Dendritic cell treated with granulocyte-macrophage colony-stimulating factor and Interleukin-4, amounts not matched to agents 40 ng/mL and 50 ng/mL, for 4 days (primary cell): ENCODE data around the gene PLD3.
"Not testable (repeated sequence)": the region's sequence is repeated elsewhere in the genome, so short reads cannot be mapped to it uniquely, and the experiment has no call there.

Source experiments
- H3K27ac Mint-ChIP-seq: one replicate; pipeline ENCODE4 v1.8.0; 2022; ENCODE audit warnings: mild to moderate bottlenecking, mixed read lengths
- H3K27me3 Mint-ChIP-seq: one replicate; pipeline ENCODE4 v1.8.0; 2022; ENCODE audit warnings: mild to moderate bottlenecking, mixed read lengths
- H3K36me3 Mint-ChIP-seq: one replicate; pipeline ENCODE4 v1.8.0; 2022; ENCODE audit warnings: low read depth, mixed read lengths
- H3K4me1 Mint-ChIP-seq: one replicate; pipeline ENCODE4 v1.8.0; 2022; ENCODE audit warnings: low read depth, mixed read lengths
- H3K4me3 Mint-ChIP-seq: one replicate; pipeline ENCODE4 v1.8.0; 2022; ENCODE audit warnings: mild to moderate bottlenecking, moderate library complexity, mixed read lengths
- H3K9me3 Mint-ChIP-seq: one replicate; pipeline ENCODE4 v1.8.0; 2022; ENCODE audit warnings: mixed read lengths
- intact Hi-C: fragments of 100-400 bp; cut with micrococcal nuclease; formaldehyde crosslinking; loops from one replicate; pipeline ENCODE4 v1.15.0; 2022

The PLD3 gene

DNA sequence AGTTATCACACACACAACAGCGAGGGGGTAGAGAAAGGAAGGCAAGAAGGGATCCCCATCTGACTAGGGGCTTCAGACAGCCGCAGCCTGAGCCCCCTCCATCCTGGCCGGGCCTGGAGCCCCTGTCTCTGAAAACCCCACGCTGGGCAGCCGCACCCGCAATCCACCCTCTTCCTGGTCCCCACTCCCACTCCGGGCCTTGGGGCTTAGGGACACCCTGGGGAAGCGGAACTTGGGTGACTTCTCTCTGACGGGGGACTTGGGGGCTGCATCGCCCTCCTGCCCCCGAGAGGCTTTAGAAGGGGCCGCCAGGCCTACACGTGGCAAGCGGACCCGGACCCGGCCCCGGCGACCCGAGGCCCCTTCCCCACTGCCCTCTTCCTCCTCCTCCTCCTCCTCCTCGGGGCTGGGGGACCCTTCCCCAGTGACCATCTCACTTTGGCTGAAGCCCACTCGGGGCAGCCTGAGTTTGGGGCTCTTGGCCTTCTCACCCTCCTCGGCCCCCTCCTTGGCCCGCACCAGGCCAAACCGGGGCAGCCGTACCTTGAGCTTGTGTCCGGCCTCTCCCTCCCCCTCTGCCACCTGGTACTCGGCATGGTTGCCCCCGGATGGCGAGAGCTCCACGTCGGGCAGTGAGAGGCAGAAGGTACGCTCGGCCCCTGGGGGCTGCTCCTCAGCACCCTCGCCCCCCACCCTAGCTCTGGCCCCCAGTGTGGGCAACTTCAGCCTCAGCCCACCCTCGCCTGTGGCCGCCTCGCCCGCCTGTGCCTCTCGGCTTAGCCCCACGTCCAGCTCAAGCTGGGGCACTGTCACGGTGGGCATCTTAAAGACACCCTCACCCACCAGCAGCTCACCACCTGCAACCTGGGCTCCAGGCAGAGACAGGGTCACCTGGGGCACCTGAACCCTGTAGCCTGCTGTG, 45.7 kb downstream of the PLD3 start:
- H3K4me3 Mint-ChIP-seq: no peak overlapping the region
- intact Hi-C loops: no loop called here
- H3K9me3 Mint-ChIP-seq: no peaks in the 10 kb centered on the region
- H3K27ac Mint-ChIP-seq: no peak overlapping the region
- peaks cover 27% of the 10 kb centered on the region for H3K27me3 Mint-ChIP-seq
- peaks cover 25% of the 10 kb centered on the region for H3K4me1 Mint-ChIP-seq
- no peaks in the 10 kb centered on the region for H3K36me3 Mint-ChIP-seq

DNA sequence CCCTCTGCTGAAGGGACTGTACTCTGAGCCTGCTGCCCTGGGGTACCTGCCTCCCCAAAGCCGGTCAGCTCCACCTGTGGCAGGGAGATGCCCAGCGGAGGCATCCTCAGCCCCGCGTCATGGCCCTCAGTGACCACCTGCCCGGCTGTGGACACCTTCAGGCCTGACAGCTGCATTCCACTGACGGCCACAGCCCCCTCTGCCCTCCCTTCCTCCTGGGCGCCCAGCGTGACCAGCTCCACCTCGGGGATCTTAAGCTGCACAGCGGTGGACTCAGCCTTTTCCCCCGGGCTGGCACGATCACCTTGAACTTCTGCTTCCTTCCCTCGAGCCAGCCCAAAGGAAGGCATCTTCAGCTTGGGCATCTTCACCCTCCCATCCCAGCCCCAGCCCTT, 46.3 kb downstream of the PLD3 start:
- intact Hi-C loops: no loop called here
- Mint-ChIP-seq H3K9me3 (no peaks in the 10 kb centered on the region), H3K36me3 (no peaks in the 10 kb centered on the region), H3K4me1 (peaks cover 31% of the 10 kb centered on the region), H3K27me3 (peaks cover 29% of the 10 kb centered on the region), H3K4me3 (no peak overlapping the region), H3K27ac (no peak overlapping the region)

DNA sequence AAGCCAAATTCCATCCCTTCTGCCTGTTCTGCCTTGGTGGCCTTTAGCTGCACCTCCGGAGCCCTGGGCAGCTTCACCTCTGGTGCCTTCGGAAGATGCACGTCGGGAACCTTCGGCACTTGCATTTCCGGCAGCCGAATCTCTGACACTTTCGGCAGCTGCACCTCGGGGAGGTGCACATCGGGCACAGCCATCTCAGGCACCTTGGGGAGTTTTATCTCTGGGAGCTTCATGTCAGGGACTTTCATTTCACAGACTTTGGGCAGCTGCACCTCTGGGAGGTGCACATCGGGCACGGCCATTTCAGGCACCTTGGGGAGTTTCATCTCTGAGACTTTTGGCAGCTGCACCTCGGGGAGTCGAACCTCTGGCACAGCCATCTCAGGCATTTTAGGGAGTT, 47.5 kb downstream of the PLD3 start:
- no peaks in the 10 kb centered on the region for H3K9me3 Mint-ChIP-seq
- H3K4me3 Mint-ChIP-seq: no peak overlapping the region
- H3K27me3 Mint-ChIP-seq: peaks cover 29% of the 10 kb centered on the region
- H3K27ac Mint-ChIP-seq: no peak overlapping the region
- intact Hi-C loops: no loop called here
- H3K4me1 Mint-ChIP-seq: peaks cover 37% of the 10 kb centered on the region
- no peaks in the 10 kb centered on the region for H3K36me3 Mint-ChIP-seq

DNA sequence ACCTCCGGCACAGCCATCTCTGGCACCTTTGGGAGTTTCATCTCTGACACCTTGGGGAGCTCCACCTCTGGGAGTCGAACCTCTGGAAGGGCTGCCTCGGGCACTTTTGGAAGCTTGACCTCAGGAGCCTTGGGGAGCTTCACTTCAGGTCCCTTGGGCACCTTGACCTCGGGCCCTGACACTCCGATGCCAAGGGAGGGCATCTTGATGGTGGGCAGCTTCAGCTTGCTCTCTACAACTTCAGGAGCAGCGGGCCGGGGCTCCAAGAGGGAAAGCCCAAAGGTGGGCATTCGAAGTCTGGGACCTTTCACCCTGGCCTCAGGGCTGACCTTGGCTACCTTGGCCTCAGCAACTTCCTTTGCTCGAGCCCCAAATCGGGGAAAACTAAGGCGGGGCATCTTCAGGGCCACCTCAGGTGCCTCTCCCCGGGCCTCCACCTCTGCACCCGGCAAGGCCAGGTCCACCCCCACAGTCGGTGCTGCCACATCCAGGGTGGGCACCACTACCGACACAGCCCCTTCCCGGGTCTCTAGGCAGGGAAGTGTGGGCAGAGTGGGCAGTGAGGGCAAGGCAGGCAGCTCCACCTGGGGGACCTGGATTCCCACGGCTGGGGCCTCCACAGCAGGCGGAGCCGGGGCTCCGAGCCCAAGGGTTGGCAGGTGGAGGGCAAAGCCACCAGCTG, 48.5 kb downstream of the PLD3 start:
- H3K9me3 Mint-ChIP-seq: no peaks in the 10 kb centered on the region
- no peaks in the 10 kb centered on the region for H3K36me3 Mint-ChIP-seq
- intact Hi-C loops: no loop called here
- no peak overlapping the region for H3K27ac Mint-ChIP-seq
- peaks cover 37% of the 10 kb centered on the region for H3K4me1 Mint-ChIP-seq
- H3K27me3 Mint-ChIP-seq: peaks cover 30% of the 10 kb centered on the region
- no peak overlapping the region for H3K4me3 Mint-ChIP-seq

DNA sequence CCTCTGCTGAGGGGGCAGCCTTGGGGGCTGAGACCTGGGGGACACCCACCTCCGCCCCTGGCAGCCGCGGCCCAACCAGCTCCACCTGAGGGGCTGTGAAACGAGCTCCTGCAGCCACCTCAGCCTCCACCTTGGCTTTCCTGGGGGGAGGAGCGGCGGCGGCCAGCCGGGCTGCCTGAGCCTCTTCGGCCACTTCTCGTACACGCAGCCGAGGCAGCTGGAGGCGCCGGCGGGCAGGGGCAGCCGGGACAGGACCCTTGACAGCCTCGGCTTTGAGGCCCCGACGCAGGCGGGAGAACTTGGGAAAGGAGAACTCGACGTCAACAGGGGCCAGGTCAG, 49.0 kb downstream of the PLD3 start:
- no peak overlapping the region for H3K4me3 Mint-ChIP-seq
- no peaks in the 10 kb centered on the region for H3K36me3 Mint-ChIP-seq
- no peak overlapping the region for H3K27ac Mint-ChIP-seq
- intact Hi-C loops: no loop called here
- peaks cover 32% of the 10 kb centered on the region for H3K4me1 Mint-ChIP-seq
- no peaks in the 10 kb centered on the region for H3K9me3 Mint-ChIP-seq
- peaks cover 30% of the 10 kb centered on the region for H3K27me3 Mint-ChIP-seq

DNA sequence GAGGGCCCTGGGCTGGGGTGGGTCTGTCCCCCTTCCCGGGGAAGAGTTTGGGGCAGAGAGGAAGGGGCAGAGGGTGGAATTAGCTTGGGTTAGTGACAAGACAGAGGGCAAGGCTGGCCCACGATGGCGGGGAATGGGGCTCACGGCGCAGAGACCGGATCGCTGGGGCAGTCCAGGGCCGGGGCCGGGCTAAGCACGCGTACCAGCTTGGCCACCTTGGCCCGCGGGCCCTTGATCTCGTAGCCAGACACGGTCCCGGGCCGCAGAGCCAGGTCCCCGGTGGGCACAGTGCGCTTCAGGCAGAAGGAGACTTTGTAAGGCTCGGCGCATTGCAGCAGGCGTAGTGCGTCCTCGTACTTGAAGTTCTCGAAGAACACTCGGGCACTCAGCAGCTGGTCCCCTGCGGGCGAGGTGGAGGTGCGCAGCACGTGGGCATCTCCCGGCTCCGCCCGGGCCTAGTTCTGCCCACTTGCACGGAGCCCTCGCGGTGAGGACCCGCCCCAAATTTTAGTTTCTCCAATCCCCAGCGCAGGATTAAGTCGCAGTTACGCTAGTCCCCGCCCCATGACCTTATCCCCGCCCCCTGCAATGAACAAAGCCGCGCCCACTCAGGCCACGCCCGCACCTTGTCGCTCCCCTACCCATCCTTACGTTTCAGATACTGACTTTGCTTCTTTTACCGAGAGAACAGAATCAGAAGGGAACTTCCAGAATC, 50.1 kb downstream of the PLD3 start:
- H3K27me3 Mint-ChIP-seq: peaks cover 30% of the 10 kb centered on the region
- peak overlapping the region; percentile 52 for H3K27ac Mint-ChIP-seq
- intact Hi-C loops: no loop called here
- peak overlapping the region; percentile 41 for H3K4me3 Mint-ChIP-seq
- peaks cover 39% of the 10 kb centered on the region for H3K4me1 Mint-ChIP-seq
- H3K36me3 Mint-ChIP-seq: no peaks in the 10 kb centered on the region
- no peaks in the 10 kb centered on the region for H3K9me3 Mint-ChIP-seq

DNA sequence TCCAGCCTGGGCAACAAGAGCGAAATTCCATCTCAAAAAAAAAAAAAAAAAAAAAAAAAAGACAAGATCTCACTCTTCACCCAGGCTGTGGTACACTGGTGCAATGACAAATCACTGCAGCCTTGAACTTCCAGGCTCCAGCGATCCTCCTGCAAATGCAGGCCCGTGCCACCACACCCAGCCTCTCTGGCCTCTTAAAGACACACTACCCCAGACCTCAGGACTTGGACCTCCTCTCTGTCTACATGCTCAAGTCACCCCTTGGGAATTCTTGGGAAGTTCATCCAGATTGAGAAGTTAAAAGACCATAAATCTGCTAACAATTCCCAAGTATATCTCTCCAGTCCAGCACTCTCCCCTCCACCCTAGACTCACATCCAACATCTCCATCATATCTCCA, 52.1 kb downstream of the PLD3 start:
- no peak overlapping the region for H3K4me3 Mint-ChIP-seq
- H3K27me3 Mint-ChIP-seq: peaks cover 27% of the 10 kb centered on the region
- no peaks in the 10 kb centered on the region for H3K36me3 Mint-ChIP-seq
- H3K9me3 Mint-ChIP-seq: no peaks in the 10 kb centered on the region
- H3K4me1 Mint-ChIP-seq: peaks cover 55% of the 10 kb centered on the region
- intact Hi-C loops: loop anchor here (10.0 kb wide), 1 partner anchor 56 kb away; the partner anchor contains the start of genes C19orf47 and PLD3
- no peak overlapping the region for H3K27ac Mint-ChIP-seq

DNA sequence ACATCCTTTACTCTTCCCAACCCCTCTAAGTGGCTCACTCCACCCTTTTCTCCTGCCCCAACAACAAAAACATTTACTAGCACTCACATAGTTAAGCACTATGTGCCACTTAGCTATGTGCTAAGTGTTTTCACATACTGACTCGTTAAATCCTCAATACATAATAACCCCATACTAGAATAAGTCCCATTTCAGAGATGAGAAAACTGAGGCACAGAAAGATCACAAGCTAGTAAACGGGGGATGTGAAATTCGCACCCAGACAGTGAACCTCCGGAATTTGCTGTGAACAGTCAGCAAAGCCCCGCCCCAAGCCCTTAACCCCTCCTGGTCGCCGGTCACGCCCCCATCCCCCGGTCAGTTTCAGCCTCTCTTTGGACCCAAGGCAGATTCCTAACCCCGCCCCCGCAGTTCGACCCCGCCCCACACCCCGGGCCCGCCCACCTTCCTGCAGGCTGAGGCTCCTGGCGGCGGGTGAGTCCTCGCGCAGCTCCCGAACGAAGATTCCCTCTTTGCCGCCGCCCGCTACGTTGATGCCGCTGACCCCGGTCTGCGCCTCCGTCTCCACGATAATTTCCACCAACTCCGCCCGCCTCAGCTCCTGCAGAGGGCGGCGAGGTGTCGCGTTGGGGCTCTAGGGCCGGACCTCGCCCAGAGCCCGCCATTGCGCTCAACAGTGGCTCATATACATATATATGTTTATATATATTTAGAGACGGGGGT, 54.9 kb downstream of the PLD3 start:
- no peaks in the 10 kb centered on the region for H3K36me3 Mint-ChIP-seq
- intact Hi-C loops: loop anchor here (2.0 to 10.0 kb wide), 2 partner anchors 39 to 59 kb away; partner anchors contain the start of genes C19orf47 and PLD3
- H3K9me3 Mint-ChIP-seq: no peaks in the 10 kb centered on the region
- H3K4me1 Mint-ChIP-seq: peaks cover 56% of the 10 kb centered on the region
- H3K4me3 Mint-ChIP-seq: peak overlapping the region; percentile 86
- H3K27me3 Mint-ChIP-seq: peaks cover 6% of the 10 kb centered on the region
- peak overlapping the region; percentile 80 for H3K27ac Mint-ChIP-seq

DNA sequence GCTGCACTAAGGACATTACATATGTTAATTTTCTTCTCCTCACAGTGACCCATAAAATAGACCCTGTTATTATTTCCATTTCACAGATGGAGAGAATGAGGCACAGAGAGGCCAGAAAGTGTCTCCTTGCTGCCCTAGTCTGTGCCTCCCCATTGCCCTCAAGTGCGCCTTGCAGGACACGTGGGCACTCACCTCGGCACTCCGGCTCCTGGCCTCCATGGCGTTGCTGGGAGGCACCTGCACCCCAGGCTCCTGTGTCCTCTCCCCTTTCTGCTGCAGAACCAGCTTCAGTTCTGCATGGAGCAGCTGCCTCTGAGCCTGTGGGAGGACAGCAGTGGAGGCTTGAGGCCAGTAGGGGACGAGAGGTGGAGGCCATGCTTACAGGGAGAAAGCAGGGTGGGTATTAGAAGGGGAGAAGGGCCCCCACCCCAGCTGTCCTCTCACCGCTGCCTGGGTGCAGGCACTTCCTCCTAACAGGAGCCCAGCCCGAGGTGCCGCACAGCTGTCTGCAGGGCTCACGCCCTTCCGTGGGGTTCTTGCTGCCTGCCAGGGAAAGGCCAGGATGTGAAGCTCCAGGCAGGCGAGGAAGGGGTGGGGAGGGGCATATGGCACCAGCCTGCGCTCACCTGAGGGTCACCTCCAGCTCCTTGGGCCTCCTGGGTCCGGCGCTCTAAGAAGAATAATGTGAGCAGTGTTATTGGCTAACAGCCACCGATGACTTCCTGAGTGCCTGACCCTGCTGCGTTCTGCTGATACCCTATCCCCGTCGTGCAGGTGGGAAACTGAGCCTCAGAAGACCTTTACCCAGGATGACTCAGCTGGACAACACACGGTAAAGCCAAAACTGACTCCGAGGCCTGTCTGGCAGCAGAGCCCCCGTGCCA, 59.5 kb downstream of the PLD3 start:
- intact Hi-C loops: loop anchor here (10.0 kb wide), 1 partner anchor 63 kb away; the partner anchor contains the start of genes C19orf47 and PLD3
- H3K27me3 Mint-ChIP-seq: peaks cover 16% of the 10 kb centered on the region
- no peak overlapping the region for H3K4me3 Mint-ChIP-seq
- peaks cover 45% of the 10 kb centered on the region for H3K4me1 Mint-ChIP-seq
- H3K9me3 Mint-ChIP-seq: no peaks in the 10 kb centered on the region
- H3K27ac Mint-ChIP-seq: no peak overlapping the region
- H3K36me3 Mint-ChIP-seq: no peaks in the 10 kb centered on the region

DNA sequence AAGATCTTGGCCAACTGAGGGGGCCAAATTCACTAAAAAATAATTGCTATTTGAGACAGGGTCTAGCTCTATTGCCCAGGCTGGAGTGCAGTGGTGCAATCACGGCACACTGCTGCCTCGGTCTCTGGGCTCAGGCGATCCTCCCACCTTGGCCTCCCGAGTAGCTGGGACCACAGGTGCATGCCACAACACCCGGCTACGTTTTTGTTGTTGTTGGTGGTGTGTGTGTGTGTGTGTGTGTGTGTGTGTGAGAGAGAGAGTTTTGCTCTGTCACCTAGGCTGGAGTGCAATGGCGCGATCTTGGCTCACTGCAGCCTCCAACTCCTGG, 60.1 kb downstream of the PLD3 start:
- peaks cover 22% of the 10 kb centered on the region for H3K27me3 Mint-ChIP-seq
- not testable (repeated sequence) for H3K9me3 Mint-ChIP-seq, H3K27ac Mint-ChIP-seq, H3K4me3 Mint-ChIP-seq, H3K36me3 Mint-ChIP-seq
- intact Hi-C loops: loop anchor here (10.0 kb wide), 1 partner anchor 64 kb away; the partner anchor contains the start of genes C19orf47 and PLD3
- H3K4me1 Mint-ChIP-seq: peaks cover 39% of the 10 kb centered on the region

DNA sequence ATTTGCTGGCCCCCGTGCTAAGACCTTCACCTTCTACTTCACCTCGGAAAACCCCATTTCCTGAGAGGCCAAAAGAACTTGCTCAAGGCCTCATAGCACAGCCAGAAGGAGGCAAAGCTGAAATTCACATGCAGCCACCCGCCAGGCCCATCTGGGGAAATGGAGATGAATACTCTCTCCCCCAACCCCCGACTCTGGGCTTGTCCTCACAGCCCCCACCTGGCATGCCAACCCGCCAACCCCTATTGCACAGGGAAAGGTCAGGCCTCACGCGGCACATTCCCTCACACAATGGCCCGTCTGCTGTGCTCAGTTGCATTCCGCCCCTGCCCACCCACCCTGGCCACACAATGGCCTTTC, 61.5 kb downstream of the PLD3 start:
- Mint-ChIP-seq H3K36me3 (no peaks in the 10 kb centered on the region), H3K4me1 (peaks cover 26% of the 10 kb centered on the region), H3K9me3 (no peaks in the 10 kb centered on the region), H3K27me3 (peaks cover 23% of the 10 kb centered on the region), H3K27ac (no peak overlapping the region), H3K4me3 (no peak overlapping the region)
- intact Hi-C loops: no loop called here

DNA sequence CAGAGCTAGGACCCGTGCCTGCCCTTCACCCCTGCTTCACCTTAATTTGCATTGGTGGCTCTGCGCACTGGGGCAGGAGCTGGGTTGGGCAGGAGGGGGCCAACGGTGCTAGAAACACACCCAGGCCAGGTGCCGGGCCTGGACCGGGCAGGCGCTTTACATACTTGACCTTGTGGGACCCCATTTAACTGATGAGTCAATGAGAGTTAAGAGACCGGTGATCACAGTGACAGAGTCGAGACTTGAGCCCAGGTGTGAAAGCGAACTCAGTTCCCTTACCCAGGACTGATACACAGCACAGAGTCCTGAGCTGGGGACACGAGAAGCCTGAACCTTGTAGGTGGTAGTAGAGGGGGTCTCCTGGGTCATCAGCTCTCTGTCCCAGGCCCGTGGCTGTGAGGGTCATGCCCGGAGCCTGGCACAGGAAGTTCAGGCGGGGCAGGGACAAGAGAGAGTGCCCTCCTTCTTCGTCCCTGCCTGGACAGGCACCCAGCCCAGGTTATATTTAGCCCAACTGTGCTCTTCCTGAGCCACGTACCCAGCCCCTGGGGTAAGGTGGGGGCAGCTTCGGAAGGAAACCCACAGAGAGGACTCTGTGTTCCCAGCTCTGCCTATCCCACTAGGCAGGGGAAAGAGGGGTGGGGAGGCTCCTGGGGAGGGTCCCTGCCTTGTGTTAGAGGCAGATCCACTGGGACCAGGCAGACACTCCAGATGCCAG, 62.8 kb downstream of the PLD3 start:
- H3K36me3 Mint-ChIP-seq: no peaks in the 10 kb centered on the region
- no peak overlapping the region for H3K27ac Mint-ChIP-seq
- intact Hi-C loops: no loop called here
- H3K27me3 Mint-ChIP-seq: peaks cover 23% of the 10 kb centered on the region
- peaks cover 35% of the 10 kb centered on the region for H3K4me1 Mint-ChIP-seq
- no peak overlapping the region for H3K4me3 Mint-ChIP-seq
- no peaks in the 10 kb centered on the region for H3K9me3 Mint-ChIP-seq
